GM23338 (cell line): ENCODE measurements around the gene FATE1. TPM values are rescaled to one million over a fixed set of nuclear protein-coding genes. Genes with fewer than 3 reads are reported as not detected.
"Not testable (repeated sequence)": the region's sequence is repeated elsewhere in the genome, so short reads cannot be mapped to it uniquely, and the experiment has no call there.

Experiments used
- ATAC-seq: fragments of 200-7000 bp; cut with Tn5 transposase; 3 replicates; pipeline ENCODE4 v1.9.1; 2020
- DNase-seq: peaks from one replicate; pipeline ENCODE4 v3.0.0-alpha.2; 2015; ENCODE audit warnings: low spot score
- H2AFZ ChIP-seq: fragments of 200-600 bp; sonication (generic); 2 replicates; pipeline ENCODE4 v1.8.0; 2016; ENCODE audit warnings: antibody characterized with exemption, mild to moderate bottlenecking, moderate library complexity
- H3F3A ChIP-seq: fragments of 200-600 bp; sonication (generic); replicated peaks from 2 replicates; pipeline ENCODE4 v1.8.0; 2017; ENCODE audit warnings: antibody characterized with exemption, mixed run types, low read depth
- H3K27ac ChIP-seq: fragments of 200-600 bp; sonication (generic); 2 replicates; pipeline ENCODE4 v1.6.1; 2016; ENCODE audit warnings: low read depth
- H3K27me3 ChIP-seq: fragments of 200-600 bp; sonication (generic); 2 replicates; pipeline ENCODE4 v1.8.0; 2016; ENCODE audit warnings: mild to moderate bottlenecking, mixed run types, moderate library complexity; ENCODE audit not compliant: insufficient read depth
- H3K36me3 ChIP-seq: fragments of 200-600 bp; sonication (generic); 2 replicates; pipeline ENCODE4 v1.8.0; 2016; ENCODE audit warnings: mild to moderate bottlenecking; ENCODE audit not compliant: insufficient read depth
- H3K4me1 ChIP-seq: fragments of 200-600 bp; sonication (generic); 2 replicates; pipeline ENCODE4 v1.8.0; 2016; ENCODE audit warnings: mild to moderate bottlenecking, moderate library complexity; ENCODE audit not compliant: insufficient read depth
- H3K4me2 ChIP-seq: fragments of 200-600 bp; sonication (generic); 2 replicates; pipeline ENCODE4 v1.7.1; 2017; ENCODE audit warnings: mixed run types
- H3K4me3 ChIP-seq: fragments of 200-600 bp; sonication (generic); 2 replicates; pipeline ENCODE4 v1.6.1; 2016; ENCODE audit warnings: mixed run types
- H3K79me2 ChIP-seq: fragments of 200-600 bp; sonication (generic); replicated peaks from 2 replicates; pipeline ENCODE4 v1.8.0; 2017; ENCODE audit warnings: mild to moderate bottlenecking; ENCODE audit not compliant: insufficient read depth
- H3K9me2 ChIP-seq: fragments of 200-600 bp; sonication (generic); 2 replicates; pipeline ENCODE4 v1.8.0; 2017; ENCODE audit not compliant: insufficient read depth
- H4K20me1 ChIP-seq: fragments of 200-600 bp; sonication (generic); replicated peaks from 2 replicates; pipeline ENCODE4 v1.8.0; 2017; ENCODE audit warnings: mild to moderate bottlenecking; ENCODE audit not compliant: insufficient read depth
- H3K27ac Mint-ChIP-seq: 2 replicates; pipeline ENCODE4 v1.8.0; 2020; ENCODE audit warnings: inconsistent platforms, mild to moderate bottlenecking, moderate library complexity, mixed read lengths
- H3K27me3 Mint-ChIP-seq: 3 replicates; pipeline ENCODE4 v1.8.0; 2022; ENCODE audit warnings: low read depth, mild to moderate bottlenecking, moderate library complexity, mixed read lengths, inconsistent platforms; ENCODE audit not compliant: insufficient read depth, poor library complexity
- H3K36me3 Mint-ChIP-seq: 3 replicates; pipeline ENCODE4 v1.8.0; 2021; ENCODE audit warnings: low read depth, mild to moderate bottlenecking, inconsistent platforms, moderate library complexity, mixed read lengths
- H3K4me1 Mint-ChIP-seq: 3 replicates; pipeline ENCODE4 v1.8.0; 2020; ENCODE audit warnings: mild to moderate bottlenecking, inconsistent platforms, mixed read lengths
- H3K4me3 Mint-ChIP-seq: 3 replicates; pipeline ENCODE4 v1.8.0; 2021; ENCODE audit warnings: moderate library complexity, mild to moderate bottlenecking, inconsistent platforms, mixed read lengths
- H3K9me3 Mint-ChIP-seq: 3 replicates; pipeline ENCODE4 v1.8.0; 2020; ENCODE audit warnings: moderate library complexity, mild to moderate bottlenecking, inconsistent platforms, mixed read lengths
- CREB1 ChIP-seq: fragments of 250-450 bp; sonication (Bioruptor Pico); IDR thresholded peaks from 2 replicates; pipeline ENCODE4 v1.5.0; 2020; ENCODE audit warnings: low read depth, mild to moderate bottlenecking, moderate library complexity
- EZH2 ChIP-seq: fragments of 200-600 bp; sonication (generic); IDR thresholded peaks from one replicate; pipeline ENCODE4 v1.8.0; 2017; ENCODE audit warnings: antibody characterized with exemption, mild to moderate bottlenecking, low read depth; ENCODE audit not compliant: unreplicated experiment
- POLR2AphosphoS5 ChIP-seq: IDR thresholded peaks from 2 replicates; pipeline ENCODE4 v1.6.1; 2016; ENCODE audit warnings: antibody characterized with exemption, low read depth
- polyA plus RNA-seq: library from polyadenylated mRNA; unstranded; fragments of >200 nt; fragmentation: Nextera tagmentation; extraction: Ambion mirVana; gene quantifications from 2 replicates; pipeline ENCODE4 v1.2.1, GENCODE V29; 2016
- total RNA-seq: library from RNA; depleted of rRNA; stranded (reverse); fragments of >200 nt; shearing (Covaris generic); gene quantifications from 2 replicates; pipeline ENCODE4 v1.2.3, GENCODE V29; 2014
- TF ChIP-seq, protein P1 (sequence below): fragments of 250-450 bp; sonication (Bioruptor Pico); IDR thresholded peaks from 2 replicates; pipeline ENCODE4 v1.5.0; 2020; ENCODE audit warnings: mild to moderate bottlenecking, moderate library complexity
- TF ChIP-seq, protein P2 (sequence below): IDR thresholded peaks from 2 replicates; pipeline ENCODE4 v1.6.1; 2016; ENCODE audit warnings: antibody characterized with exemption

Gene FATE1
- total and polyA plus RNA-seq, 2 experiments from 2014 or later, result 0.31 TPM; not detected in 1

DNA sequence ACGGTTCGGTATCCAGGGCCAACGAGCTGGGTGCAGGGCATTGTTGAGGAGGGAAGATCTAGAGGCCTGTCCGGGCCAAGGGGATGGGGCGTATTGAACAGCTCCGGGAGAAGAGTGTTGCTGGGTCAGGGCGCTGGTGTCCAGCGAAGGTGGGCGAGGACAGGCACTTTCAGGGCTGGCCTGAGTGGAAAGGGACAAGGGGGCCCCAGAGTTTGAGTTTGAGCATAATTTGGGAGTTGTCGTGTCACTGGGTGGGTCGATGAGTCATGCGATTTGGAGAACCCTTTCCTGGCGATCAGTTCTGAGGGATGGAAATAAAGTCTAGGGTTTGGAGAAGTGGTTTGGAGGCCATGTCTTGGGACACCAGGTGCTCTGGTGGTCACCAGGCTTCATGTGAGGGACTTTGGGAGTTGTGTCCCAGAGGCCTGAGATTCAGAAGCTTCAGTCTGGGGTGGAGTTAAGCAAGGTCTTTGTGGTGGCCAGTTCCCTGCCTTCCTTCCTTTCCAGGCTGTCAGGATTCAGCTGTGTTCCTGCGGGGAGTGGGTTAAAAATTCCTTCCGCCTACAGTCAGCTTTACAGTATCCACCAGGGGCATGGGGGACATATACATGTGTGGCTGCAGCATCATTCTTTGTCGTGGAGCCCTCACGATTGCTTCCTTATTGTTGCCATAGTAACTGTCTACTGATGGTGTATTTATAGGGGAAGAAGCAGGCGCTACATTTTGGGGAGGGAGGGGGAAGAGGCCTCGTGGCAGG is 20.1 kb upstream of the FATE1 start (continued):
- TF ChIP-seq, protein P1, sequence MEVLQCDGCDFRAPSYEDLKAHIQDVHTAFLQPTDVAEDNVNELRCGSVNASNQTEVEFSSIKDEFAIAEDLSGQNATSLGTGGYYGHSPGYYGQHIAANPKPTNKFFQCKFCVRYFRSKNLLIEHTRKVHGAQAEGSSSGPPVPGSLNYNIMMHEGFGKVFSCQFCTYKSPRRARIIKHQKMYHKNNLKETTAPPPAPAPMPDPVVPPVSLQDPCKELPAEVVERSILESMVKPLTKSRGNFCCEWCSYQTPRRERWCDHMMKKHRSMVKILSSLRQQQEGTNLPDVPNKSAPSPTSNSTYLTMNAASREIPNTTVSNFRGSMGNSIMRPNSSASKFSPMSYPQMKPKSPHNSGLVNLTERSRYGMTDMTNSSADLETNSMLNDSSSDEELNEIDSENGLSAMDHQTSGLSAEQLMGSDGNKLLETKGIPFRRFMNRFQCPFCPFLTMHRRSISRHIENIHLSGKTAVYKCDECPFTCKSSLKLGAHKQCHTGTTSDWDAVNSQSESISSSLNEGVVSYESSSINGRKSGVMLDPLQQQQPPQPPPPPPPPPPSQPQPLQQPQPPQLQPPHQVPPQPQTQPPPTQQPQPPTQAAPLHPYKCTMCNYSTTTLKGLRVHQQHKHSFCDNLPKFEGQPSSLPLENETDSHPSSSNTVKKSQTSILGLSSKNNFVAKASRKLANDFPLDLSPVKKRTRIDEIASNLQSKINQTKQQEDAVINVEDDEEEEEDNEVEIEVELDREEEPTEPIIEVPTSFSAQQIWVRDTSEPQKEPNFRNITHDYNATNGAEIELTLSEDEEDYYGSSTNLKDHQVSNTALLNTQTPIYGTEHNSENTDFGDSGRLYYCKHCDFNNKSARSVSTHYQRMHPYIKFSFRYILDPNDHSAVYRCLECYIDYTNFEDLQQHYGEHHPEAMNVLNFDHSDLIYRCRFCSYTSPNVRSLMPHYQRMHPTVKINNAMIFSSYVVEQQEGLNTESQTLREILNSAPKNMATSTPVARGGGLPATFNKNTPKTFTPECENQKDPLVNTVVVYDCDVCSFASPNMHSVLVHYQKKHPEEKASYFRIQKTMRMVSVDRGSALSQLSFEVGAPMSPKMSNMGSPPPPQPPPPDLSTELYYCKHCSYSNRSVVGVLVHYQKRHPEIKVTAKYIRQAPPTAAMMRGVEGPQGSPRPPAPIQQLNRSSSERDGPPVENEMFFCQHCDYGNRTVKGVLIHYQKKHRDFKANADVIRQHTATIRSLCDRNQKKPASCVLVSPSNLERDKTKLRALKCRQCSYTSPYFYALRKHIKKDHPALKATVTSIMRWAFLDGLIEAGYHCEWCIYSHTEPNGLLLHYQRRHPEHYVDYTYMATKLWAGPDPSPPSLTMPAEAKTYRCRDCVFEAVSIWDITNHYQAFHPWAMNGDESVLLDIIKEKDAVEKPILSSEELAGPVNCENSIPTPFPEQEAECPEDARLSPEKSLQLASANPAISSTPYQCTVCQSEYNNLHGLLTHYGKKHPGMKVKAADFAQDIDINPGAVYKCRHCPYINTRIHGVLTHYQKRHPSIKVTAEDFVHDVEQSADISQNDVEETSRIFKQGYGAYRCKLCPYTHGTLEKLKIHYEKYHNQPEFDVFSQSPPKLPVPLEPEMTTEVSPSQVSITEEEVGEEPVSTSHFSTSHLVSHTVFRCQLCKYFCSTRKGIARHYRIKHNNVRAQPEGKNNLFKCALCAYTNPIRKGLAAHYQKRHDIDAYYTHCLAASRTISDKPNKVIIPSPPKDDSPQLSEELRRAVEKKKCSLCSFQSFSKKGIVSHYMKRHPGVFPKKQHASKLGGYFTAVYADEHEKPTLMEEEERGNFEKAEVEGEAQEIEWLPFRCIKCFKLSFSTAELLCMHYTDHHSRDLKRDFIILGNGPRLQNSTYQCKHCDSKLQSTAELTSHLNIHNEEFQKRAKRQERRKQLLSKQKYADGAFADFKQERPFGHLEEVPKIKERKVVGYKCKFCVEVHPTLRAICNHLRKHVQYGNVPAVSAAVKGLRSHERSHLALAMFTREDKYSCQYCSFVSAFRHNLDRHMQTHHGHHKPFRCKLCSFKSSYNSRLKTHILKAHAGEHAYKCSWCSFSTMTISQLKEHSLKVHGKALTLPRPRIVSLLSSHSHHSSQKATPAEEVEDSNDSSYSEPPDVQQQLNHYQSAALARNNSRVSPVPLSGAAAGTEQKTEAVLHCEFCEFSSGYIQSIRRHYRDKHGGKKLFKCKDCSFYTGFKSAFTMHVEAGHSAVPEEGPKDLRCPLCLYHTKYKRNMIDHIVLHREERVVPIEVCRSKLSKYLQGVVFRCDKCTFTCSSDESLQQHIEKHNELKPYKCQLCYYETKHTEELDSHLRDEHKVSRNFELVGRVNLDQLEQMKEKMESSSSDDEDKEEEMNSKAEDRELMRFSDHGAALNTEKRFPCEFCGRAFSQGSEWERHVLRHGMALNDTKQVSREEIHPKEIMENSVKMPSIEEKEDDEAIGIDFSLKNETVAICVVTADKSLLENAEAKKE (CRISPR knock-in tag), result no peak
- TF ChIP-seq EZH2, result no peak
- TF ChIP-seq, protein P2, sequence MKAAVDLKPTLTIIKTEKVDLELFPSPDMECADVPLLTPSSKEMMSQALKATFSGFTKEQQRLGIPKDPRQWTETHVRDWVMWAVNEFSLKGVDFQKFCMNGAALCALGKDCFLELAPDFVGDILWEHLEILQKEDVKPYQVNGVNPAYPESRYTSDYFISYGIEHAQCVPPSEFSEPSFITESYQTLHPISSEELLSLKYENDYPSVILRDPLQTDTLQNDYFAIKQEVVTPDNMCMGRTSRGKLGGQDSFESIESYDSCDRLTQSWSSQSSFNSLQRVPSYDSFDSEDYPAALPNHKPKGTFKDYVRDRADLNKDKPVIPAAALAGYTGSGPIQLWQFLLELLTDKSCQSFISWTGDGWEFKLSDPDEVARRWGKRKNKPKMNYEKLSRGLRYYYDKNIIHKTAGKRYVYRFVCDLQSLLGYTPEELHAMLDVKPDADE, result no peak
- no peak for TF ChIP-seq CREB1 (CRISPR knock-in tag)
- TF ChIP-seq POLR2AphosphoS5, result no peak

DNA sequence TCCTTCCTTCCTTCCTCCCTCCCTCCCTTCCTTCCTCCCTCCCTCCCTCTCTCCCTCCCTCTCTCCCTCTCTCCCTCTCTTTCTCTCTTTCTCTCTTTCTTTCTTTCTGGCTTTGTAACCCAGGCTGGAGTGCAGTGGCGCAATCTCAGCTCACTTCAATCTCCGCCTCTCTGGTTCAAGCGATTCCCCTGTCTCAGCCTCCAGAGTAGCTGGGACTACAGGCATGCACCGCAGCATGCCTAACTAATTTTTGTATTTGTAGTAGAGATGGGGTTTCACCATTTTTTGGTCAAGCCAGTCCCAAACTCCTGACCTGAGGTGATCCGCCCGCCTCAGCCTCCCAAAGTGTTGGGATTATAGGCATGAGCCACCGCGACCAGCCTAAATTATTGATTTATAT is 18.8 kb upstream of the FATE1 start:
- H3K4me1 ChIP-seq, H3K9me3 Mint-ChIP-seq, H3K36me3 Mint-ChIP-seq, H3K9me2 ChIP-seq, DNase-seq, H3K4me3 Mint-ChIP-seq, H3F3A ChIP-seq, H3K27me3 ChIP-seq, H3K27ac Mint-ChIP-seq, H3K4me2 ChIP-seq, ATAC-seq, H3K27ac ChIP-seq, H3K79me2 ChIP-seq, H4K20me1 ChIP-seq, H3K4me1 Mint-ChIP-seq, H2AFZ ChIP-seq, H3K36me3 ChIP-seq, H3K4me3 ChIP-seq: not testable (repeated sequence)
- peaks cover 13% of the 10 kb centered on the region for H3K27me3 Mint-ChIP-seq
